AG09319 (cell line): ENCODE results near the gene ZCCHC8.

Experiments
- DNase-seq: peaks from one replicate; pipeline ENCODE4 v3.0.0-alpha.2; 2010; ENCODE audit warnings: low read depth; ENCODE audit errors: extremely low read depth
- CTCF ChIP-seq: IDR thresholded peaks from 2 replicates; pipeline ENCODE4 v1.5.1; 2011; ENCODE audit warnings: low read depth, mild to moderate bottlenecking, inconsistent platforms, low read length, moderate library complexity

ZCCHC8 gene

GRCh38 chr12:122528992-122529391 lies 28.3 kb upstream of the ZCCHC8 start:
- TF ChIP-seq CTCF = no peak
- DNase-seq = no peak

GRCh38 chr12:122528582-122528981 lies 27.9 kb upstream of the ZCCHC8 start:
- TF ChIP-seq CTCF = no peak
- DNase-seq = no peak

- no peak for TF ChIP-seq CTCF
- DNase-seq = no peak
Observed at GRCh38 chr12:122527478-122527944, 26.8 kb upstream of the ZCCHC8 start.

GRCh38 chr12:122526683-122527477 lies 26.1 kb upstream of the ZCCHC8 start, which contains the start of the genes KNTC1 and RSRC2:
Gene KNTC1 (plus strand): TSS chr12:122527249. CDS start chr12:122530064, 2,815 bp downstream.
Gene RSRC2 (minus strand): TSS chr12:122526936. CDS start chr12:122526853, 83 bp downstream.
- TF ChIP-seq CTCF = no peak
- DNase-seq = peak; percentile 98

GRCh38 chr12:122523846-122524718 lies 23.4 kb upstream of the ZCCHC8 start:
- DNase-seq = no peak
- TF ChIP-seq CTCF = no peak

GRCh38 chr12:122523280-122523679 lies 22.5 kb upstream of the ZCCHC8 start:
- DNase-seq = no peak
- TF ChIP-seq CTCF = no peak

- DNase-seq = no peak
- no peak for TF ChIP-seq CTCF
Observed at GRCh38 chr12:122520676-122521075, 19.9 kb upstream of the ZCCHC8 start.
